Liver (tissue), 9 donors: ENCODE results near the gene UGT1A8. TPM values are rescaled to one million over a fixed set of nuclear protein-coding genes. Genes with fewer than 3 reads are reported as not detected.

Source experiments
- DNase-seq: peaks from one replicate; pipeline ENCODE4 v3.0.0-alpha.2; 2017; ENCODE audit warnings: low spot score
- H3K27ac ChIP-seq, 2 donors: one replicate each; pipeline ENCODE4 v1.7.0; 2013; ENCODE audit warnings: inconsistent platforms in 2 of 2, low read length in 2 of 2, control low read depth in 1 of 2, low read depth in 1 of 2, mild to moderate bottlenecking in 1 of 2
- H3K27me3 ChIP-seq, 4 donors: one replicate each; pipeline versions ENCODE4 v1.6.1 to v1.7.0; 2013; ENCODE audit warnings: low read length in 3 of 4, inconsistent platforms in 1 of 4, mild to moderate bottlenecking in 1 of 4, moderate library complexity in 1 of 4; ENCODE audit not compliant: control insufficient read depth in 4 of 4, insufficient read depth in 4 of 4
- H3K36me3 ChIP-seq, 4 donors: one replicate each; pipeline versions ENCODE4 v1.6.1 to v1.7.0; 2013; ENCODE audit warnings: low read length in 3 of 4, mild to moderate bottlenecking in 3 of 4, low read depth in 1 of 4, moderate library complexity in 1 of 4; ENCODE audit not compliant: control insufficient read depth in 4 of 4, insufficient read depth in 3 of 4
- H3K4me1 ChIP-seq, 4 donors: one replicate each; pipeline versions ENCODE4 v1.6.1 to v1.7.0; 2013; ENCODE audit warnings: low read length in 3 of 4, mild to moderate bottlenecking in 3 of 4, moderate library complexity in 1 of 4; ENCODE audit not compliant: control insufficient read depth in 4 of 4, insufficient read depth in 4 of 4
- H3K4me3 ChIP-seq, 3 donors: one replicate each; pipeline versions ENCODE4 v1.6.1 to v1.7.0; 2013; ENCODE audit warnings: low read length in 3 of 3, control low read depth in 1 of 3, low read depth in 1 of 3, mild to moderate bottlenecking in 1 of 3
- H3K9ac ChIP-seq, 2 donors: one replicate each; pipeline ENCODE4 v1.7.0; 2013; ENCODE audit warnings: low read length in 2 of 2, mild to moderate bottlenecking in 2 of 2, moderate library complexity in 2 of 2, control low read depth in 1 of 2, low read depth in 1 of 2
- H3K9me3 ChIP-seq, 4 donors: one replicate each; pipeline versions ENCODE4 v1.6.1 to v1.7.0; 2013; ENCODE audit warnings: low read length in 3 of 4; ENCODE audit not compliant: control insufficient read depth in 4 of 4
- CTCF ChIP-seq: fragments of 150-350 bp; IDR thresholded peaks from 2 replicates; pipeline ENCODE4 v1.5.1; 2017; ENCODE audit warnings: improper control_type of control experiment, low read depth, low read length; ENCODE audit not compliant: missing input control
- FOXA1 ChIP-seq: IDR thresholded peaks from 2 replicates; pipeline ENCODE4 v1.6.1; 2016; ENCODE audit warnings: antibody characterized with exemption
- FOXA2 ChIP-seq: IDR thresholded peaks from 2 replicates; pipeline ENCODE4 v1.6.1; 2016; ENCODE audit warnings: antibody characterized with exemption
- HNF4A ChIP-seq, 2 donors: conservative IDR thresholded peaks; 2 replicates each; pipeline ENCODE4 v1.6.1; 2016; ENCODE audit warnings: antibody characterized with exemption in 2 of 2, mild to moderate bottlenecking in 2 of 2
- MAX ChIP-seq: IDR thresholded peaks from 2 replicates; pipeline ENCODE4 v1.6.1; 2016; ENCODE audit warnings: antibody characterized with exemption
- RAD21 ChIP-seq, 2 donors: IDR thresholded peaks; 2 replicates each; pipeline ENCODE4 v1.6.1; 2016; ENCODE audit warnings: antibody characterized with exemption in 2 of 2, mild to moderate bottlenecking in 2 of 2
- RXRA ChIP-seq, 2 donors: IDR thresholded peaks; 2 replicates each; pipeline ENCODE4 v1.6.1; 2017 to 2018; ENCODE audit warnings: antibody characterized with exemption in 2 of 2, mild to moderate bottlenecking in 1 of 2
- SP1 ChIP-seq: IDR thresholded peaks from 2 replicates; pipeline ENCODE4 v1.6.1; 2018; ENCODE audit warnings: antibody characterized with exemption, mild to moderate bottlenecking
- TAF1 ChIP-seq: conservative IDR thresholded peaks from 2 replicates; pipeline ENCODE4 v1.6.1; 2016; ENCODE audit warnings: antibody characterized with exemption, mild to moderate bottlenecking
- YY1 ChIP-seq: IDR thresholded peaks from 2 replicates; pipeline ENCODE4 v1.6.1; 2016; ENCODE audit warnings: antibody characterized with exemption, mild to moderate bottlenecking
- ZBTB33 ChIP-seq: IDR thresholded peaks from 2 replicates; pipeline ENCODE4 v1.6.1; 2016; ENCODE audit warnings: antibody characterized with exemption
- WGBS: extraction: QIAGEN DNeasy Blood & Tissue Kit; methylation state at CpG from one replicate; pipeline ENCODE4 v1.1.7; 2013; 5-methylcytosine and 5-hydroxymethylcytosine counted together
- polyA plus RNA-seq, 2 donors: library from polyadenylated mRNA; stranded (reverse) in 1 of 2; unstranded in 1 of 2; fragments of 200-250 nt in 1 of 2; fragments of >200 nt in 1 of 2; fragmentation: Nextera tagmentation in 1 of 2; extraction: Ambion mirVana in 1 of 2; gene quantifications; one replicate each; pipeline versions ENCODE4 v1.2.1 to v1.2.3, GENCODE V29; 2013 to 2015
- total RNA-seq, 2 donors: library from RNA; depleted of rRNA; stranded (reverse); fragments of >200 nt; gene quantifications; one replicate each; pipeline ENCODE4 v1.2.3, GENCODE V29; 2014
- donor health status: healthy.
- donor health status: healthy.
- donor health status: healthy.
- donor health status: healthy.
- donor health status: healthy.

Gene UGT1A8
- total and polyA plus RNA-seq, 4 donors: 0.17 to 0.51 (median 0.48) TPM; not detected in 1

GRCh38 chr2:233690444-233690843 is 73.0 kb downstream of the UGT1A8 start:
- TF ChIP-seq FOXA1 (no peak), CTCF (no peak), RAD21 (IDR thresholded peaks at IDR 0.05) (no peak), YY1 (no peak), HNF4A (conservative IDR thresholded peaks at IDR 0.05) (peak in 1 of 2 donors; percentile 39)
- WGBS: 43% methylated on average over 4 of the region's 4 CpGs
- Histone ChIP-seq H3K27me3 (no peaks in the 10 kb centered on the region), H3K9ac (no peak overlapping the region), H3K4me3 (no peak overlapping the region), H3K4me1 (peaks cover 0 to 34% (median 27%) of the 10 kb centered on the region in 4 donors), H3K36me3 (no peaks in the 10 kb centered on the region), H3K9me3 (no peaks in the 10 kb centered on the region), H3K27ac (no peak overlapping the region)
- DNase-seq: no peak

- DNase-seq: no peak
- no peaks in the 10 kb centered on the region for H3K9me3 ChIP-seq
- H3K4me1 ChIP-seq: peaks cover 0 to 40% (median 29%) of the 10 kb centered on the region in 4 donors
- H3K36me3 ChIP-seq: no peaks in the 10 kb centered on the region
- peak overlapping the region; percentile 53 to 76 for H3K27ac ChIP-seq
- H3K27me3 ChIP-seq: no peaks in the 10 kb centered on the region
- H3K4me3 ChIP-seq: no peak overlapping the region
- TF ChIP-seq RAD21 (IDR thresholded peaks at IDR 0.05): no peak
- H3K9ac ChIP-seq: peak overlapping the region in 1 of 2 donors; percentile 57
- 82% methylated on average over 11 of the region's 11 CpGs for WGBS
Observed at GRCh38 chr2:233691443-233692433, 74.3 kb downstream of the UGT1A8 start.

GRCh38 chr2:233692648-233693047 is 75.2 kb downstream of the UGT1A8 start, which contains the start of gene UGT1A6:
Gene UGT1A6, plus strand, starts transcription at chr2:233692890. Its CDS starts 115 bp downstream, at chr2:233693005.
- Histone ChIP-seq H3K4me1 (peaks cover 0 to 40% (median 30%) of the 10 kb centered on the region in 4 donors), H3K27me3 (no peaks in the 10 kb centered on the region), H3K9ac (peak within 1 kb of the TSS in 1 of 2 donors; percentile 57), H3K4me3 (peak within 1 kb of the TSS; percentile 3 to 56 (median 38)), H3K36me3 (no peaks in the 10 kb centered on the region), H3K27ac (peak within 1 kb of the TSS; percentile 53 to 76), H3K9me3 (no peaks in the 10 kb centered on the region)
- no peak for DNase-seq
- 32% methylated on average over 4 of the region's 4 CpGs for WGBS
- TF ChIP-seq FOXA2: peak; percentile 13
- TF ChIP-seq RAD21 (IDR thresholded peaks at IDR 0.05): peak in 1 of 2 donors; percentile 22
- peak; percentile 60 to 84 for TF ChIP-seq HNF4A (conservative IDR thresholded peaks at IDR 0.05)
- peak; percentile 93 for TF ChIP-seq YY1
- TF ChIP-seq TAF1: no peak
- no peak for TF ChIP-seq FOXA1
- peak; percentile 17 to 74 for TF ChIP-seq RXRA (IDR thresholded peaks at IDR 0.05)
- TF ChIP-seq MAX: no peak
- peak; percentile 51 for TF ChIP-seq SP1
- TF ChIP-seq ZBTB33: peak; percentile 53
